D341Med (cell line): ENCODE results near the gene PTGS2.
"Not testable (repeated sequence)": the region's sequence is repeated elsewhere in the genome, so short reads cannot be mapped to it uniquely, and the experiment has no call there.

Experiments used
- DNase-seq: peaks from one replicate; pipeline ENCODE4 v3.0.0; 2012; ENCODE audit warnings: low spot score

The PTGS2 gene

GRCh38 chr1:186670297-186671135 is 9.7 kb downstream of the PTGS2 start:
- DNase-seq: no peak

GRCh38 chr1:186669784-186670183 is 10.4 kb downstream of the PTGS2 start:
- not testable (repeated sequence) for DNase-seq

GRCh38 chr1:186664217-186664616 is 16.0 kb downstream of the PTGS2 start:
- not testable (repeated sequence) for DNase-seq

GRCh38 chr1:186662752-186663151 is 17.5 kb downstream of the PTGS2 start:
- DNase-seq: no peak

GRCh38 chr1:186659890-186660341 is 20.3 kb downstream of the PTGS2 start:
- no peak for DNase-seq

- DNase-seq: no peak
These were observed 21.2 kb downstream of the PTGS2 start for GRCh38 chr1:186658999-186659398.

GRCh38 chr1:186657481-186657880 is 22.7 kb downstream of the PTGS2 start:
- DNase-seq: no peak

GRCh38 chr1:186655876-186656275 is 24.3 kb downstream of the PTGS2 start:
- DNase-seq: no peak

- DNase-seq: no peak
These were observed 25.5 kb downstream of the PTGS2 start for GRCh38 chr1:186654741-186655140.

GRCh38 chr1:186653312-186653711 is 26.9 kb downstream of the PTGS2 start:
- DNase-seq: no peak

GRCh38 chr1:186648613-186649012 is 31.6 kb downstream of the PTGS2 start:
- DNase-seq: no peak

- DNase-seq: not testable (repeated sequence)
These were observed 32.2 kb downstream of the PTGS2 start for GRCh38 chr1:186647985-186648384.

GRCh38 chr1:186643614-186644013 is 36.6 kb downstream of the PTGS2 start:
- DNase-seq: no peak

GRCh38 chr1:186637567-186637966 is 42.7 kb downstream of the PTGS2 start:
- not testable (repeated sequence) for DNase-seq

GRCh38 chr1:186636786-186637185 is 43.4 kb downstream of the PTGS2 start:
- no peak for DNase-seq

GRCh38 chr1:186634511-186634910 is 45.7 kb downstream of the PTGS2 start:
- no peak for DNase-seq

GRCh38 chr1:186633116-186633515 is 47.1 kb downstream of the PTGS2 start:
- no peak for DNase-seq

GRCh38 chr1:186629341-186629740 is 50.9 kb downstream of the PTGS2 start:
- no peak for DNase-seq

GRCh38 chr1:186628910-186629309 is 51.3 kb downstream of the PTGS2 start:
- no peak for DNase-seq

GRCh38 chr1:186627019-186627418 is 53.2 kb downstream of the PTGS2 start:
- DNase-seq: no peak

GRCh38 chr1:186626356-186626932 is 53.8 kb downstream of the PTGS2 start:
- DNase-seq: no peak

GRCh38 chr1:186623551-186623950 is 56.7 kb downstream of the PTGS2 start:
- DNase-seq: no peak
